BE2C (cell line): Measurements from ENCODE around the gene PTPN13.

Experiments used
- DNase-seq: peaks from one replicate; pipeline ENCODE4 v3.0.0-alpha.2; 2020
- H3K27me3 ChIP-seq: fragments of 250-450 bp; sonication (Bioruptor Pico); 2 replicates; pipeline ENCODE4 v1.5.1; 2020; ENCODE audit warnings: mild to moderate bottlenecking
- H3K36me3 ChIP-seq: fragments of 250-450 bp; sonication (Bioruptor Pico); 2 replicates; pipeline ENCODE4 v1.5.1; 2020; ENCODE audit warnings: mild to moderate bottlenecking
- H3K4me1 ChIP-seq: fragments of 250-450 bp; sonication (Bioruptor Pico); 2 replicates; pipeline ENCODE4 v1.5.1; 2020
- H3K4me3 ChIP-seq: 2 replicates; pipeline ENCODE4 v1.5.1; 2011; ENCODE audit warnings: low read depth, low read length
- H3K9me3 ChIP-seq: fragments of 250-450 bp; sonication (Bioruptor Pico); 2 replicates; pipeline ENCODE4 v1.5.1; 2020
- CTCF ChIP-seq: IDR thresholded peaks from 2 replicates; pipeline ENCODE4 v1.5.1; 2012; ENCODE audit warnings: mild to moderate bottlenecking, low read depth, low read length

The PTPN13 gene

GRCh38 chr4:86556791-86557415 lies 37.2 kb upstream of the PTPN13 start:
- Histone ChIP-seq H3K9me3 (no peaks in the 10 kb centered on the region), H3K36me3 (no peaks in the 10 kb centered on the region), H3K4me1 (0 out of 2 replicates have a peak, but pooled peaks cover 5% of the 10 kb centered on the region), H3K27me3 (no peaks in the 10 kb centered on the region), H3K4me3 (no peak overlapping the region)
- TF ChIP-seq CTCF = no peak
- no peak for DNase-seq

- H3K4me3 ChIP-seq = no peak overlapping the region
- H3K4me1 ChIP-seq = 0 out of 2 replicates have a peak, but pooled peaks cover 5% of the 10 kb centered on the region
- H3K9me3 ChIP-seq = no peaks in the 10 kb centered on the region
- no peak for TF ChIP-seq CTCF
- H3K27me3 ChIP-seq = no peaks in the 10 kb centered on the region
- DNase-seq = no peak
- H3K36me3 ChIP-seq = no peaks in the 10 kb centered on the region
Observed at GRCh38 chr4:86557526-86557925, 36.6 kb upstream of the PTPN13 start.

GRCh38 chr4:86558258-86558657 lies 35.9 kb upstream of the PTPN13 start:
- Histone ChIP-seq H3K9me3 (no peaks in the 10 kb centered on the region), H3K36me3 (no peaks in the 10 kb centered on the region), H3K4me3 (no peak overlapping the region), H3K4me1 (0 out of 2 replicates have a peak, but pooled peaks cover 5% of the 10 kb centered on the region), H3K27me3 (no peaks in the 10 kb centered on the region)
- TF ChIP-seq CTCF = no peak
- DNase-seq = no peak

- 0 out of 2 replicates have a peak, but pooled peaks cover 5% of the 10 kb centered on the region for H3K4me1 ChIP-seq
- no peaks in the 10 kb centered on the region for H3K9me3 ChIP-seq
- DNase-seq = no peak
- H3K36me3 ChIP-seq = no peaks in the 10 kb centered on the region
- no peak for TF ChIP-seq CTCF
- H3K4me3 ChIP-seq = no peak overlapping the region
- no peaks in the 10 kb centered on the region for H3K27me3 ChIP-seq
Observed at GRCh38 chr4:86558797-86559196, 35.3 kb upstream of the PTPN13 start.

GRCh38 chr4:86560447-86560846 lies 33.7 kb upstream of the PTPN13 start:
- H3K36me3 ChIP-seq = no peaks in the 10 kb centered on the region
- no peaks in the 10 kb centered on the region for H3K27me3 ChIP-seq
- H3K4me1 ChIP-seq = 0 out of 2 replicates have a peak, but pooled peaks cover 5% of the 10 kb centered on the region
- H3K9me3 ChIP-seq = no peaks in the 10 kb centered on the region
- TF ChIP-seq CTCF = no peak
- no peak overlapping the region for H3K4me3 ChIP-seq
- DNase-seq = no peak

GRCh38 chr4:86561256-86561655 lies 32.9 kb upstream of the PTPN13 start:
- Histone ChIP-seq H3K9me3 (no peaks in the 10 kb centered on the region), H3K4me3 (no peak overlapping the region), H3K36me3 (no peaks in the 10 kb centered on the region), H3K27me3 (no peaks in the 10 kb centered on the region), H3K4me1 (0 out of 2 replicates have a peak, but pooled peaks cover 5% of the 10 kb centered on the region)
- no peak for TF ChIP-seq CTCF
- DNase-seq = no peak
